Transverse colon (tissue), 4 donors: ENCODE measurements around the gene DIP2A.

ENCODE experiments used
- CTCF ChIP-seq, 5 experiments: fragments of 200-600 bp in 3 of 5; fragments of 450-650 bp in 2 of 5; sonication (generic) in 3 of 5; IDR thresholded peaks; 1 replicate in 2 of 5; 2 replicates in 3 of 5; pipeline ENCODE4 v1.5.1; 2016 to 2017; ENCODE audit warnings: antibody characterized with exemption in 5 of 5, inconsistent platforms in 3 of 5, mild to moderate bottlenecking in 2 of 5, moderate library complexity in 1 of 5
- EP300 ChIP-seq: sonication (generic); formaldehyde crosslinking; IDR thresholded peaks from one replicate; pipeline ENCODE4 v1.6.1; 2017; ENCODE audit warnings: antibody characterized with exemption, low read depth
- POLR2A ChIP-seq: fragments of 450-650 bp; IDR thresholded peaks from one replicate; pipeline ENCODE4 v1.6.1; 2016; ENCODE audit warnings: antibody characterized with exemption, mild to moderate bottlenecking, moderate library complexity
- POLR2AphosphoS5 ChIP-seq, 3 donors: sonication (generic); formaldehyde crosslinking; IDR thresholded peaks; one replicate each; pipeline ENCODE4 v1.6.1; 2016; ENCODE audit warnings: antibody characterized with exemption in 3 of 3

GRCh38 chr21:46425041-46425440, 33.6 kb upstream of the DIP2A start:
- no peak for TF ChIP-seq CTCF (IDR thresholded peaks at IDR 0.05)
- no peak for TF ChIP-seq EP300
- TF ChIP-seq POLR2A, result no peak
- TF ChIP-seq POLR2AphosphoS5 (IDR thresholded peaks at IDR 0.05), result no peak
